Vagina (tissue), 2 donors: Measurements from ENCODE around the gene DDX43. TPM values are rescaled to one million over a fixed set of nuclear protein-coding genes. Genes with fewer than 3 reads are reported as not detected.
"Not testable (repeated sequence)": the region's sequence is repeated elsewhere in the genome, so short reads cannot be mapped to it uniquely, and the experiment has no call there.

Source experiments
- DNase-seq, 2 donors: peaks; one replicate each; pipeline ENCODE4 v3.0.0-alpha.2; 2017; ENCODE audit errors: extremely low spot score in 2 of 2
- H3K27ac ChIP-seq: fragments of 200-600 bp; sonication (generic); one replicate; pipeline ENCODE4 v1.5.1; 2019
- H3K27me3 ChIP-seq: fragments of 200-600 bp; sonication (generic); one replicate; pipeline ENCODE4 v1.5.1; 2019
- H3K36me3 ChIP-seq, 2 donors: fragments of 200-600 bp; sonication (generic); one replicate each; pipeline ENCODE4 v1.5.1; 2017 to 2019
- H3K4me1 ChIP-seq: fragments of 200-600 bp; sonication (generic); one replicate; pipeline ENCODE4 v1.5.1; 2019
- H3K4me3 ChIP-seq, 2 donors: fragments of 200-600 bp; sonication (generic); 1 replicate in 1 of 2; 2 replicates in 1 of 2; pipeline ENCODE4 v1.5.1; 2016 to 2019
- H3K9me3 ChIP-seq: fragments of 200-600 bp; sonication (generic); one replicate; pipeline ENCODE4 v1.5.1; 2019
- POLR2A ChIP-seq, 2 donors: fragments of 450-650 bp; IDR thresholded peaks; one replicate each; pipeline ENCODE4 v1.6.1; 2017; ENCODE audit warnings: antibody characterized with exemption in 2 of 2, mild to moderate bottlenecking in 2 of 2, moderate library complexity in 2 of 2
- POLR2AphosphoS5 ChIP-seq, 2 donors: sonication (generic); formaldehyde crosslinking; IDR thresholded peaks; one replicate each; pipeline ENCODE4 v1.9.0; 2017; ENCODE audit warnings: antibody characterized with exemption in 2 of 2, mild to moderate bottlenecking in 2 of 2, low read depth in 1 of 2; ENCODE audit not compliant: insufficient read depth in 1 of 2
- intact Hi-C: fragments of 100-400 bp; cut with DNase I; formaldehyde crosslinking; loops from one replicate; pipeline ENCODE4 v1.15.1; 2023
- total RNA-seq: library from RNA; depleted of rRNA; stranded (reverse); fragments of >200 nt; gene quantifications from one replicate; pipeline ENCODE4 v1.2.3, GENCODE V29; 2016
- TF ChIP-seq, protein P1 (sequence below), 3 experiments: fragments of 450-650 bp in 2 of 3; fragments of 200-600 bp in 1 of 3; sonication (generic) in 1 of 3; IDR thresholded peaks; one replicate each; pipeline ENCODE4 v1.5.1; 2017 to 2019; ENCODE audit warnings: antibody characterized with exemption in 3 of 3, mild to moderate bottlenecking in 2 of 3, moderate library complexity in 2 of 3

The DDX43 gene
- total RNA-seq, 1 donor from 2014 or later: 0.49 TPM

GRCh38 chr6:73375216-73375615 lies 19.4 kb upstream of the DDX43 start:
- Histone ChIP-seq H3K36me3 (no peaks in the 10 kb centered on the region), H3K9me3 (no peaks in the 10 kb centered on the region), H3K27ac (no peak overlapping the region), H3K4me1 (no peaks in the 10 kb centered on the region), H3K27me3 (no peaks in the 10 kb centered on the region), H3K4me3 (no peak overlapping the region)
- intact Hi-C loops: no loop called here
- TF ChIP-seq, protein P1, sequence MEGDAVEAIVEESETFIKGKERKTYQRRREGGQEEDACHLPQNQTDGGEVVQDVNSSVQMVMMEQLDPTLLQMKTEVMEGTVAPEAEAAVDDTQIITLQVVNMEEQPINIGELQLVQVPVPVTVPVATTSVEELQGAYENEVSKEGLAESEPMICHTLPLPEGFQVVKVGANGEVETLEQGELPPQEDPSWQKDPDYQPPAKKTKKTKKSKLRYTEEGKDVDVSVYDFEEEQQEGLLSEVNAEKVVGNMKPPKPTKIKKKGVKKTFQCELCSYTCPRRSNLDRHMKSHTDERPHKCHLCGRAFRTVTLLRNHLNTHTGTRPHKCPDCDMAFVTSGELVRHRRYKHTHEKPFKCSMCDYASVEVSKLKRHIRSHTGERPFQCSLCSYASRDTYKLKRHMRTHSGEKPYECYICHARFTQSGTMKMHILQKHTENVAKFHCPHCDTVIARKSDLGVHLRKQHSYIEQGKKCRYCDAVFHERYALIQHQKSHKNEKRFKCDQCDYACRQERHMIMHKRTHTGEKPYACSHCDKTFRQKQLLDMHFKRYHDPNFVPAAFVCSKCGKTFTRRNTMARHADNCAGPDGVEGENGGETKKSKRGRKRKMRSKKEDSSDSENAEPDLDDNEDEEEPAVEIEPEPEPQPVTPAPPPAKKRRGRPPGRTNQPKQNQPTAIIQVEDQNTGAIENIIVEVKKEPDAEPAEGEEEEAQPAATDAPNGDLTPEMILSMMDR (IDR thresholded peaks at IDR 0.05): no peak
- TF ChIP-seq POLR2A (IDR thresholded peaks at IDR 0.05) (no peak), POLR2AphosphoS5 (IDR thresholded peaks at IDR 0.05; ENCODE audit: insufficient read depth in 1 of 2, low read depth in 1 of 2) (no peak)
- no peak for DNase-seq

DNA sequence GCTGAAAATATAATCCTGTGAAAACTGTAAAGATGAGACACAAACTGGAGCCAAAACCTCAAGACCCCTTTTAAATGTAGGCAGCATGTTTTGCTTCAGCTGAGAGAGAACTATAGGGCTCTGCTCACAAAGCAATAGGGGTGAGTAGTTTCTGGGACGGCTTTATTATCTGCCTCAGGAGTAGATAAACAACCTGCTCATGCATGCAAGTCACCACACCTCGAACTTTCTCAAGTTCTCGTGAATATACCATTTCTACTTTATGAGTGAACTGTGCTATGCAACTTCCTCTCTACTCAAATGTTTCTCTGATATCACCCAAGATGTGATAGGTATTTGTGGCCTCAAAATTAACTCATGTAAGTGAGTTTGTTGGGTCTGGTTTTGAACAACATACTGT lies 17.4 kb upstream of the DDX43 start:
- H3K27ac ChIP-seq: no peak overlapping the region
- no peak for DNase-seq
- H3K4me1 ChIP-seq: no peaks in the 10 kb centered on the region
- intact Hi-C loops: no loop called here
- TF ChIP-seq POLR2AphosphoS5 (IDR thresholded peaks at IDR 0.05; ENCODE audit: insufficient read depth in 1 of 2, low read depth in 1 of 2) (no peak), POLR2A (IDR thresholded peaks at IDR 0.05) (no peak)
- TF ChIP-seq, protein P1 (IDR thresholded peaks at IDR 0.05): no peak
- H3K36me3 ChIP-seq: no peaks in the 10 kb centered on the region
- no peaks in the 10 kb centered on the region for H3K9me3 ChIP-seq
- H3K27me3 ChIP-seq: no peaks in the 10 kb centered on the region
- H3K4me3 ChIP-seq: no peak overlapping the region

DNA sequence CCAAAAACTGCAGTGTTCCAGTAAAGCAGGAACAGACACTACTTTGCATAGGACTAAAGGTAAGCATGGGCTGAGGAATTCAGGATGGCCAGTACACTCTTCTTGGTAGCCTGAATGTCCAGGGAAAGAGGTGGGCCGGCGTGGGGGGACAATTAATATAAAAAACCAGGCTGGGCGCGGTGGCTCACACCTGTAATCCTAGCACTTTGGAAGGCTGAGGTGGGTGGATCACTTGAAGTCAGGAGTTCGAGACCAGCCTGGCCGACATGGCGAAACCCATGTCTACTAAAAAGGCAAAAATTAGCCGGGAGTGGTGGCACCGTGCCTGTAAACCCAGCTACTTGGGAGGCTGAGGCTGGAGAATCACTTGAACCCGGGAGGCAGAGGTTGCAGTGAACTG lies 13.1 kb upstream of the DDX43 start:
- H3K9me3 ChIP-seq, H3K27me3 ChIP-seq, H3K4me1 ChIP-seq, intact Hi-C loops, H3K4me3 ChIP-seq, DNase-seq, H3K36me3 ChIP-seq, H3K27ac ChIP-seq: not testable (repeated sequence)

DNA sequence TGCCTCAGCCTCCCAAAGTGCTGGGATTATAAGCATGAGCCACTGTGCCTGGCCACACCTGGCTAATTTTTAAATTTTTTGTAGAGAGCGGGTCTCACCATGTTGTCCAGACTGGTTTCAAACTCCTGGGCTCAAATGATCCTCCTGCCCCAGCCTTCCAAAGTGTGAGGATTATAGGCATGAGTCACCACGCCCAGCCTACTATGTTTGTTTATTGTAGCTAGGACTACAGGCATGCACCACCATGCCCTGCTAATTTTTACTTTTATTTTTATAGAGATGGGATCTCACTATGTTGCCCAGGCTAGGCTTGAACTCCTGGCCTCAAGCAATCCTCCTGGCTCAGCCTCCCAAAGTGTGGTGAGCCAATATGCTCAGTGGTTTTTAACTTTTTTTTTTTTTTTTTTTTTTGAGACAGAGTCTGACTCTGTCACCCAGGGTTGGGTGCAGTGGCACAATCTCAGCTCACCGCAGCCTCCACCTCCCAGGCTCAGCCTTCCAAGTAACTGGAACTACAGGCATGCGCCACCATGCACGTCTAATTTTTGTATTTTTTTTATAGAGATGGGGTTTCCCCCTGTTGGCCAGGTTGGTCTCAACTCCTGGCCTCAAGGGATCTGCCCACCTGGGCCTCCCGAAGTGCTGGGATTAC lies 12.0 kb upstream of the DDX43 start:
- TF ChIP-seq, protein P1 (IDR thresholded peaks at IDR 0.05): no peak
- TF ChIP-seq POLR2A (IDR thresholded peaks at IDR 0.05) (no peak), POLR2AphosphoS5 (IDR thresholded peaks at IDR 0.05; ENCODE audit: insufficient read depth in 1 of 2, low read depth in 1 of 2) (no peak)
- Histone ChIP-seq H3K9me3 (no peaks in the 10 kb centered on the region), H3K27me3 (no peaks in the 10 kb centered on the region), H3K4me1 (no peaks in the 10 kb centered on the region), H3K4me3 (no peak overlapping the region), H3K27ac (no peak overlapping the region), H3K36me3 (no peaks in the 10 kb centered on the region)
- intact Hi-C loops: no loop called here
- DNase-seq: no peak

DNA sequence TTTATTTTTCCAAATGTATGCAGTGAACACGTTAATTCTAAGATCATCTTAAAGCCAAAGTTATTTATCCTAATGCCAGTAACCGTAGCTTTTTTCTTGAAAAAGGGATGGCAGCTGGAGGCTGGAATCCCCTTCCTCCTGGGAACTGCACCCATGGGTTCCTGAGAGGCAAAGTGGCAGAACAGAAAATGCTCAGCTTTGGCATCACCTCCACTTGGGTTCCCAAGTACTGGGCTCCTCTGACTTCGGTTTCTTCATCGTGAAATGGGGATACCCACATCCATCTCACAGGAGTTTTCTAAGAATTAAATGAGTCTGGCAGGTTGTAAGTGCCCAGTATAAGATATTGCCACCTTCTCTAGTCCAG lies 6.2 kb upstream of the DDX43 start:
- H3K4me3 ChIP-seq: peak overlapping the region; percentile 39 to 53
- no peaks in the 10 kb centered on the region for H3K27me3 ChIP-seq

More for the DNA sequence above, 6.2 kb upstream of the DDX43 start:
- no peaks in the 10 kb centered on the region for H3K36me3 ChIP-seq
- H3K9me3 ChIP-seq: no peaks in the 10 kb centered on the region
- TF ChIP-seq POLR2AphosphoS5 (IDR thresholded peaks at IDR 0.05; ENCODE audit: insufficient read depth in 1 of 2, low read depth in 1 of 2) (no peak), POLR2A (IDR thresholded peaks at IDR 0.05) (no peak)
- TF ChIP-seq, protein P1 (IDR thresholded peaks at IDR 0.05): no peak
- no peak for DNase-seq
- intact Hi-C loops: no loop called here
- H3K4me1 ChIP-seq: peaks cover 5% of the 10 kb centered on the region
- no peak overlapping the region for H3K27ac ChIP-seq
